ENCODE measurements around the gene AP1S2.
"Not testable (repeated sequence)": the region's sequence is repeated elsewhere in the genome, so short reads cannot be mapped to it uniquely, and the experiment has no call there.

The AP1S2 gene

GRCh38 chrX:15883540-15883863 lies 28.9 kb upstream of the AP1S2 start:
- DNase-seq (ENCODE audit: extremely low spot score) = no peak
- no peak for TF ChIP-seq LEF1 (IDR thresholded peaks at IDR 0.05; ENCODE audit: borderline replicate concordance)
- no peak for TF ChIP-seq L3MBTL2 (conservative IDR thresholded peaks at IDR 0.05)
- no peak for TF ChIP-seq ELF4 (IDR thresholded peaks at IDR 0.05)
- no peak for TF ChIP-seq ARNT (IDR thresholded peaks at IDR 0.05)
- TF ChIP-seq FOXA1 (IDR thresholded peaks at IDR 0.05) = no peak
- no peak for TF ChIP-seq ZNF384 (IDR thresholded peaks at IDR 0.05)
- no peak for TF ChIP-seq CTBP1 (IDR thresholded peaks at IDR 0.05; ENCODE audit: borderline replicate concordance)
- TF ChIP-seq SP1 (IDR thresholded peaks at IDR 0.05) = no peak
- no peak for TF ChIP-seq HDGF (IDR thresholded peaks at IDR 0.05; ENCODE audit: borderline replicate concordance)
- no peak for TF ChIP-seq TARDBP (IDR thresholded peaks at IDR 0.05)
- TF ChIP-seq FOXK2 (IDR thresholded peaks at IDR 0.05) = no peak
- no peak for TF ChIP-seq PKNOX1 (IDR thresholded peaks at IDR 0.05)
- no peak for TF ChIP-seq FOXM1 (IDR thresholded peaks at IDR 0.05; ENCODE audit: borderline replicate concordance)
- ChIA-PET CTCF (no interaction called here), POLR2A (no interaction called here)

GRCh38 chrX:15882704-15883539 lies 28.3 kb upstream of the AP1S2 start:
- TF ChIP-seq FOXA1 (IDR thresholded peaks at IDR 0.05) (no peak), L3MBTL2 (conservative IDR thresholded peaks at IDR 0.05) (no peak), LEF1 (IDR thresholded peaks at IDR 0.05; ENCODE audit: borderline replicate concordance) (no peak), NFRKB (IDR thresholded peaks at IDR 0.05) (no peak), FOXK2 (IDR thresholded peaks at IDR 0.05) (no peak), FOXM1 (IDR thresholded peaks at IDR 0.05; ENCODE audit: borderline replicate concordance) (no peak), SUZ12 (IDR thresholded peaks at IDR 0.05) (no peak), CTBP1 (IDR thresholded peaks at IDR 0.05; ENCODE audit: borderline replicate concordance) (no peak), PKNOX1 (IDR thresholded peaks at IDR 0.05) (no peak), TARDBP (IDR thresholded peaks at IDR 0.05) (no peak), BHLHE40 (IDR thresholded peaks at IDR 0.05; ENCODE audit: borderline replicate concordance) (no peak), HDGF (IDR thresholded peaks at IDR 0.05; ENCODE audit: borderline replicate concordance) (no peak), ZNF384 (IDR thresholded peaks at IDR 0.05) (no peak), ARNT (IDR thresholded peaks at IDR 0.05) (no peak), ELF4 (IDR thresholded peaks at IDR 0.05) (no peak), SP1 (IDR thresholded peaks at IDR 0.05) (no peak)
- POLR2A ChIA-PET = no interaction called here
- CTCF ChIA-PET = no interaction called here
- no peak for DNase-seq (ENCODE audit: extremely low spot score)

GRCh38 chrX:15881381-15881897 lies 26.8 kb upstream of the AP1S2 start:
- no peak for DNase-seq (ENCODE audit: extremely low spot score)
- ChIA-PET POLR2A (no interaction called here), CTCF (no interaction called here)
- TF ChIP-seq ZNF384 (IDR thresholded peaks at IDR 0.05) (no peak), NFRKB (IDR thresholded peaks at IDR 0.05) (no peak), LEF1 (IDR thresholded peaks at IDR 0.05; ENCODE audit: borderline replicate concordance) (no peak), SUZ12 (IDR thresholded peaks at IDR 0.05) (no peak), ELF4 (IDR thresholded peaks at IDR 0.05) (no peak), CTBP1 (IDR thresholded peaks at IDR 0.05; ENCODE audit: borderline replicate concordance) (no peak), PKNOX1 (IDR thresholded peaks at IDR 0.05) (no peak), SP1 (IDR thresholded peaks at IDR 0.05) (no peak)

GRCh38 chrX:15877914-15878313 lies 23.3 kb upstream of the AP1S2 start:
- CTCF ChIA-PET; POLR2A ChIA-PET; DNase-seq (ENCODE audit: extremely low spot score): not testable (repeated sequence)

GRCh38 chrX:15877380-15877779 lies 22.8 kb upstream of the AP1S2 start:
- no peak for DNase-seq (ENCODE audit: extremely low spot score)
- ChIA-PET CTCF (interaction anchor here (0.6 kb wide), 1 partner anchor 560 kb away, joined by 6 read pairs; no protein-coding TSS in a partner anchor), POLR2A (no interaction called here)
- TF ChIP-seq FOXM1 (IDR thresholded peaks at IDR 0.05; ENCODE audit: borderline replicate concordance) (no peak), ELF4 (IDR thresholded peaks at IDR 0.05) (no peak), L3MBTL2 (conservative IDR thresholded peaks at IDR 0.05) (no peak), FOXA1 (IDR thresholded peaks at IDR 0.05) (no peak), BHLHE40 (IDR thresholded peaks at IDR 0.05; ENCODE audit: borderline replicate concordance) (no peak), HDGF (IDR thresholded peaks at IDR 0.05; ENCODE audit: borderline replicate concordance) (no peak), NFRKB (IDR thresholded peaks at IDR 0.05) (no peak), CTBP1 (IDR thresholded peaks at IDR 0.05; ENCODE audit: borderline replicate concordance) (no peak), SP1 (IDR thresholded peaks at IDR 0.05) (no peak), PKNOX1 (IDR thresholded peaks at IDR 0.05) (no peak)

GRCh38 chrX:15874672-15875071 lies 20.1 kb upstream of the AP1S2 start:
- no peak for DNase-seq (ENCODE audit: extremely low spot score)
- POLR2A ChIA-PET = no interaction called here
- CTCF ChIA-PET = no interaction called here
- TF ChIP-seq CTBP1 (IDR thresholded peaks at IDR 0.05; ENCODE audit: borderline replicate concordance) (peak; percentile 65; the same call in 1 of the 2 replicates), FOXA1 (IDR thresholded peaks at IDR 0.05) (no peak), PKNOX1 (IDR thresholded peaks at IDR 0.05) (peak; percentile 86)
